ENCODE data around the gene DSCAML1.

Gene DSCAML1

DNA sequence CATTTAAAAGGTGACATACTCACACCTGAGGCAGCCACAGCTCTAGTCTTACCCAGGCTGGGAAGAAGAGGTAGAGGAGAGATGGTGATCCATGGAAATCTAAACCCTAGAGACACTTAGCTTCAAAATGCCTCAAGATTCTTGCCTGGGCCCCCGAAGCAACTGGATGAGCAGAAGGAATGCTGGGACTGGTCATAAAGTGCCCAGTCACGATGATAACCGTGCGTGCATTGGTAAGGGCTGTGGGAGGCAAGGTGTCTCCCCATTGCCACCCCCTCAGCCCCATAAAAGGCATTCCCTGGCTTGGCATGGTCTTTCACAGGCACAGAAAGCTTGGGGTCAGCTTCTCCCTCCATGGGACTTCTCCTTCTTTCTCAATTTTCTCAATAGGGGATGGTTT is 144.5 kb downstream of the DSCAML1 start:
- no peak overlapping the region for H3K27ac ChIP-seq
- H3K4me2 ChIP-seq = no peak overlapping the region
- no peaks in the 10 kb centered on the region for H3K9me3 ChIP-seq (replicated peaks in 1 of 11)
- H3K4me3 ChIP-seq = no peak overlapping the region
- H3K4me1 ChIP-seq = no peaks in the 10 kb centered on the region
- no peak for TF ChIP-seq Cebpa-rat (IDR thresholded peaks at IDR 0.05)
- H3K27me3 ChIP-seq = no peaks in the 10 kb centered on the region; a peak in 1 of 22 replicates
- H3K36me3 ChIP-seq = no peaks in the 10 kb centered on the region
- H4K20me1 ChIP-seq = no peaks in the 10 kb centered on the region; a peak in 1 of 22 replicates
- no peak overlapping the region for H3K9ac ChIP-seq

- H3K36me3 ChIP-seq = no peaks in the 10 kb centered on the region
- H3K27ac ChIP-seq = no peak overlapping the region
- H4K20me1 ChIP-seq = no peaks in the 10 kb centered on the region; a peak in 3 of 22 replicates
- no peak for TF ChIP-seq Cebpa-rat (IDR thresholded peaks at IDR 0.05)
- no peaks in the 10 kb centered on the region for H3K4me1 ChIP-seq
- no peaks in the 10 kb centered on the region for H3K9me3 ChIP-seq (replicated peaks in 1 of 11)
- H3K27me3 ChIP-seq = no peaks in the 10 kb centered on the region
- H3K4me2 ChIP-seq = no peak overlapping the region
- H3K4me3 ChIP-seq = no peak overlapping the region
- H3K9ac ChIP-seq = no peak overlapping the region
Measured at GRCh38 chr11:117649296-117650055, 147.5 kb downstream of the DSCAML1 start.

DNA sequence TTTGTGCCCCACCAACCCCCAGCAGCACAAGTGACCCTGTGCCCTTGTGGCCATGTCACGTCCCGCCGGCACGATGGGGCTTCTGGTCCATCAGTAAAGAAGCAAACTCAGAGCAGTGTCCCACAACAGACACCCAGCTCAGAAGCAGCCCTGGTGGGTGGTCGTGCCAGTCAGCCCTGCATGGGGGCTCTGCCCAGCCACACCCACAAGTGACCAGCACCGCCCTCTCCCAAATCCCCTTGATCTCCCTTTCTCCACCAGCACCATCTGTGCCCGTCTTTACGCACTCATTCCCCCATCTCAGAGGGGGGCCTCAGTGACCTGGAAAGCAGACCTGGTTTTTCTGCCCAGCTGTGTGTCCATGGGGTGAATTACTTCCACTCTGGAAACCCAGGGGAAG is 149.1 kb downstream of the DSCAML1 start:
- H3K27ac ChIP-seq = no peak overlapping the region
- H3K4me1 ChIP-seq = no peaks in the 10 kb centered on the region
- no peak for TF ChIP-seq Cebpa-rat (IDR thresholded peaks at IDR 0.05)
- H3K9me3 ChIP-seq (replicated peaks in 1 of 11) = no peaks in the 10 kb centered on the region
- no peaks in the 10 kb centered on the region for H3K27me3 ChIP-seq
- H3K4me3 ChIP-seq = no peak overlapping the region
- no peak overlapping the region for H3K4me2 ChIP-seq
- H3K36me3 ChIP-seq = no peaks in the 10 kb centered on the region
- no peaks in the 10 kb centered on the region; a peak in 3 of 22 replicates for H4K20me1 ChIP-seq
- no peak overlapping the region for H3K9ac ChIP-seq

GRCh38 chr11:117647207-117647606 is 149.8 kb downstream of the DSCAML1 start:
- no peaks in the 10 kb centered on the region for H3K9me3 ChIP-seq (replicated peaks in 1 of 11)
- no peak overlapping the region for H3K9ac ChIP-seq
- peaks cover 0 to 4% (median 0%) of the 10 kb centered on the region in 11 experiments; a peak in 3 of 22 replicates for H4K20me1 ChIP-seq
- no peak overlapping the region for H3K4me2 ChIP-seq
- H3K36me3 ChIP-seq = no peaks in the 10 kb centered on the region
- H3K4me3 ChIP-seq = no peak overlapping the region
- H3K4me1 ChIP-seq = no peaks in the 10 kb centered on the region
- no peak for TF ChIP-seq Cebpa-rat (IDR thresholded peaks at IDR 0.05)
- H3K27me3 ChIP-seq = no peaks in the 10 kb centered on the region
- H3K27ac ChIP-seq = no peak overlapping the region

- Histone ChIP-seq H4K20me1 (peaks cover 0 to 5% (median 0%) of the 10 kb centered on the region in 11 experiments; a peak in 4 of 22 replicates), H3K9me3 (replicated peaks in 1 of 11) (no peaks in the 10 kb centered on the region), H3K4me3 (no peak overlapping the region), H3K4me1 (no peaks in the 10 kb centered on the region), H3K9ac (no peak overlapping the region), H3K36me3 (no peaks in the 10 kb centered on the region), H3K4me2 (no peak overlapping the region), H3K27me3 (no peaks in the 10 kb centered on the region), H3K27ac (no peak overlapping the region)
- no peak for TF ChIP-seq Cebpa-rat (IDR thresholded peaks at IDR 0.05)
Measured at GRCh38 chr11:117646411-117646810, 150.6 kb downstream of the DSCAML1 start.

GRCh38 chr11:117644403-117645155 is 152.4 kb downstream of the DSCAML1 start:
- no peak overlapping the region for H3K4me3 ChIP-seq
- no peak overlapping the region for H3K4me2 ChIP-seq
- no peaks in the 10 kb centered on the region for H3K36me3 ChIP-seq
- no peak overlapping the region for H3K9ac ChIP-seq
- H4K20me1 ChIP-seq = peaks cover 0 to 5% (median 0%) of the 10 kb centered on the region in 11 experiments; a peak in 3 of 22 replicates
- H3K9me3 ChIP-seq (replicated peaks in 1 of 11) = no peaks in the 10 kb centered on the region
- H3K27ac ChIP-seq = no peak overlapping the region
- TF ChIP-seq Cebpa-rat (IDR thresholded peaks at IDR 0.05) = no peak
- H3K27me3 ChIP-seq = no peaks in the 10 kb centered on the region
- no peaks in the 10 kb centered on the region for H3K4me1 ChIP-seq

GRCh38 chr11:117643606-117644300 is 153.3 kb downstream of the DSCAML1 start:
- no peak overlapping the region for H3K4me2 ChIP-seq
- H3K27ac ChIP-seq = no peak overlapping the region
- H3K9ac ChIP-seq = no peak overlapping the region
- H4K20me1 ChIP-seq = peaks cover 0 to 5% (median 0%) of the 10 kb centered on the region in 11 experiments; a peak in 3 of 22 replicates
- H3K36me3 ChIP-seq = no peaks in the 10 kb centered on the region
- no peak overlapping the region for H3K4me3 ChIP-seq
- no peak for TF ChIP-seq Cebpa-rat (IDR thresholded peaks at IDR 0.05)
- no peaks in the 10 kb centered on the region for H3K4me1 ChIP-seq
- no peaks in the 10 kb centered on the region for H3K9me3 ChIP-seq (replicated peaks in 1 of 11)
- H3K27me3 ChIP-seq = no peaks in the 10 kb centered on the region

DNA sequence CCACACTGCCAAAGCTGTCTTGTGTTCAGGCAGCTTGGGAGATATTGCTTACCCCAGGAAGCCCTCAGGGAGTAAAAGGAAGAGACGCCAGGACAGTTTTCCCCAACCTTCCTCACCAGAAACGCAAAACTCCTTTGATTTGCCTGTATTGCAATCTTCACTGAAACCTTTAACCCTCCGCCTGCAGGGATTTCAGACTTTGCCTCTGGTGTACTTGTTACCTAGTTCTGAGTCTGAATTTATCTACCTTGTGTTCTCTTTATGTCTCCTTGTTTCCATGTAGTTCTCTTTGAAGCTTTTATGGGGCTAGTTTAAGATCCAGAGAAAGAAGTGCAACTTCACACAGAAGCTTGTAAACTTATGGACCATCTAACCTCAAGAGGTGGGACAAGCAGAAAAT is 154.2 kb downstream of the DSCAML1 start:
- TF ChIP-seq Cebpa-rat (IDR thresholded peaks at IDR 0.05) = no peak
- Histone ChIP-seq H3K36me3 (no peaks in the 10 kb centered on the region), H3K9ac (no peak overlapping the region), H3K9me3 (replicated peaks in 1 of 11) (no peaks in the 10 kb centered on the region), H3K27ac (no peak overlapping the region), H3K4me1 (no peaks in the 10 kb centered on the region), H4K20me1 (peaks cover 0 to 5% (median 0%) of the 10 kb centered on the region in 11 experiments; a peak in 3 of 22 replicates), H3K27me3 (no peaks in the 10 kb centered on the region), H3K4me3 (no peak overlapping the region), H3K4me2 (no peak overlapping the region)

DNA sequence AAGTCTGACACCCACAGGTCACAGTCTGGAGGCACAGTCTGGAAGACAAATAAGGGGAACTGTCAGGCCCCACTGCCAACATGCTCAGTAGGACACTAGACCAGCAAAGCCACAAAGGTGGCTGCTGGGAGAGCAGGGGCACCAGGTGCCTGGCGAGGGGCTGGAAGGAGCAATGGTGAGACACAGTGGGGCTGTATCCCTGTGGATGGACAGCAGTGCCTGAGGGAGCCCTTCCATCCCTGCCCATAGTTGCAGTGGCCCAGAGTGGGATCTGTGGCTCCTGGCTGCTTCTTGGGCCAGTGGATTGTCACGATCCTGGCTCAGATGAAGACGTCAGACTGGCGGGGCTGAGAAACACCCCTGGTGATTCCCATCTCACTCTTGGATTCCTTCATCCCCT is 154.6 kb downstream of the DSCAML1 start:
- H3K4me2 ChIP-seq = no peak overlapping the region
- H3K36me3 ChIP-seq = no peaks in the 10 kb centered on the region
- H3K9ac ChIP-seq = no peak overlapping the region
- peaks cover 0 to 5% (median 0%) of the 10 kb centered on the region in 11 experiments; a peak in 3 of 22 replicates for H4K20me1 ChIP-seq
- no peaks in the 10 kb centered on the region for H3K4me1 ChIP-seq
- H3K27me3 ChIP-seq = no peaks in the 10 kb centered on the region
- H3K27ac ChIP-seq = no peak overlapping the region
- TF ChIP-seq Cebpa-rat (IDR thresholded peaks at IDR 0.05) = no peak
- H3K4me3 ChIP-seq = no peak overlapping the region
- H3K9me3 ChIP-seq (replicated peaks in 1 of 11) = no peaks in the 10 kb centered on the region
